ENCODE results near the gene DMRTB1. TPM values are rescaled to one million over a fixed set of nuclear protein-coding genes. Genes with fewer than 3 reads are reported as not detected.

DMRTB1 gene
- total RNA-seq, 1 donor from 2014 or later: not detected

DNA sequence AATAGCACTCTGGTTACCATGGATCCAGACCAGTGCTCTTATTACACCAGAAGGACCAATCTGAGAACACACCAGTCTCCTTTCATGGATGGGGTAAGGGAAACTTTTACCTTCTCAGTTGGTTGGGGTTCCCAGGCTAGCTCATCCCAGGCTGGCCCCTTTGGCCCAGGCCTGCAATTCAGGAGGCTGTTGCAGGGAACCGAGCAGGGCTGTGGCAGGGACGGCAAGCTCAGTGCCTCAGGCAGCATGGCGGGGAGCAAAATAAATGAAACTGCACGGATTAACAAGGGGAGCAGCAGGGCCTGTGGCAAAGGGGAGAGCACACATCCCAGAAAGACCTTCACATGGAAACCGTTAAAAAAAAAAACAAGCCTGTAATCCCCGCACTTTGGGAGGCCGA, 57.0 kb downstream of the DMRTB1 start:
- TF ChIP-seq, protein P1, sequence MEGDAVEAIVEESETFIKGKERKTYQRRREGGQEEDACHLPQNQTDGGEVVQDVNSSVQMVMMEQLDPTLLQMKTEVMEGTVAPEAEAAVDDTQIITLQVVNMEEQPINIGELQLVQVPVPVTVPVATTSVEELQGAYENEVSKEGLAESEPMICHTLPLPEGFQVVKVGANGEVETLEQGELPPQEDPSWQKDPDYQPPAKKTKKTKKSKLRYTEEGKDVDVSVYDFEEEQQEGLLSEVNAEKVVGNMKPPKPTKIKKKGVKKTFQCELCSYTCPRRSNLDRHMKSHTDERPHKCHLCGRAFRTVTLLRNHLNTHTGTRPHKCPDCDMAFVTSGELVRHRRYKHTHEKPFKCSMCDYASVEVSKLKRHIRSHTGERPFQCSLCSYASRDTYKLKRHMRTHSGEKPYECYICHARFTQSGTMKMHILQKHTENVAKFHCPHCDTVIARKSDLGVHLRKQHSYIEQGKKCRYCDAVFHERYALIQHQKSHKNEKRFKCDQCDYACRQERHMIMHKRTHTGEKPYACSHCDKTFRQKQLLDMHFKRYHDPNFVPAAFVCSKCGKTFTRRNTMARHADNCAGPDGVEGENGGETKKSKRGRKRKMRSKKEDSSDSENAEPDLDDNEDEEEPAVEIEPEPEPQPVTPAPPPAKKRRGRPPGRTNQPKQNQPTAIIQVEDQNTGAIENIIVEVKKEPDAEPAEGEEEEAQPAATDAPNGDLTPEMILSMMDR (conservative IDR thresholded peaks at IDR 0.05): no peak
- Mint-ChIP-seq H3K9me3 (no peaks in the 10 kb centered on the region), H3K4me1 (ENCODE audit: unreplicated experiment) (peaks cover 40% of the 10 kb centered on the region), H3K36me3 (no peaks in the 10 kb centered on the region), H3K27me3 (peaks cover 3% of the 10 kb centered on the region), H3K27ac (no peak overlapping the region), H3K4me3 (no peak overlapping the region)
- no peak for DNase-seq (ENCODE audit: extremely low spot score, unreplicated experiment)

Other genes with a start within 250 kb of the DMRTB1 start
- gene CZIB, start 238.8 kb upstream of the DMRTB1 start, total RNA-seq (ENCODE audit: low replicate concordance): 36.2 and 72.7 TPM in 2 replicates
- 50.4 and 55.0 TPM in 2 replicates for gene MAGOH, start 220.9 kb upstream of the DMRTB1 start, total RNA-seq (ENCODE audit: low replicate concordance)
- 7.1 and 16.5 TPM in 2 replicates for gene LRP8, start 131.3 kb upstream of the DMRTB1 start, total RNA-seq (ENCODE audit: low replicate concordance)

All from type B pancreatic cell (in vitro differentiated cells).